ES-I3 (cell line): Measurements from ENCODE around the gene EEF2K.

Experiments
- H3K36me3 ChIP-seq: 2 replicates; pipeline ENCODE4 v1.6.1; 2013; ENCODE audit warnings: mild to moderate bottlenecking, low read length, control low read depth, moderate library complexity; ENCODE audit not compliant: insufficient read depth
- H3K4me1 ChIP-seq: 2 replicates; pipeline ENCODE4 v1.6.1; 2013; ENCODE audit warnings: mild to moderate bottlenecking, control low read depth, low read length; ENCODE audit not compliant: insufficient read depth
- H3K9ac ChIP-seq: 2 replicates; pipeline ENCODE4 v1.6.1; 2013; ENCODE audit warnings: low read depth, mild to moderate bottlenecking, low read length, moderate library complexity
- H3K9me3 ChIP-seq: 2 replicates; pipeline ENCODE4 v1.6.1; 2013; ENCODE audit warnings: mild to moderate bottlenecking, low read length, moderate library complexity; ENCODE audit not compliant: control insufficient read depth, insufficient read depth

The EEF2K gene

DNA sequence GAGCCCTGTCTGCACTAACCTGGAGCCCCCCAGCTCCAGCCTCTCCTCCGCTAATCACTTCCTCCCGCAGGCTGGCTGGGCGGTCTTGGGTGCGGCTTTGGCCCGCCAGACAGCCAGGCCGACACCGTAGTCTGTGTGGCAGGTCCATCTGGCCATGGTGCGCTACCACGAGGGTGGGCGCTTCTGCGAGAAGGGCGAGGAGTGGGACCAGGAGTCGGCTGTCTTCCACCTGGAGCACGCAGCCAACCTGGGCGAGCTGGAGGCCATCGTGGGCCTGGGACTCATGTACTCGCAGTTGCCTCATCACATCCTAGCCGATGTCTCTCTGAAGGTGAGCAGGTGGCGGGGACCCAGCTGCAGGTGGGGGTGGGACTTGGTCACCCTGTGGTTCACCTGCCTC, 60.5 kb downstream of the EEF2K start:
- Histone ChIP-seq H3K36me3 (peaks cover 5% of the 10 kb centered on the region; the same call in 1 of the 2 replicates), H3K4me1 (no peaks in the 10 kb centered on the region), H3K9me3 (no peaks in the 10 kb centered on the region), H3K9ac (no peak overlapping the region)

DNA sequence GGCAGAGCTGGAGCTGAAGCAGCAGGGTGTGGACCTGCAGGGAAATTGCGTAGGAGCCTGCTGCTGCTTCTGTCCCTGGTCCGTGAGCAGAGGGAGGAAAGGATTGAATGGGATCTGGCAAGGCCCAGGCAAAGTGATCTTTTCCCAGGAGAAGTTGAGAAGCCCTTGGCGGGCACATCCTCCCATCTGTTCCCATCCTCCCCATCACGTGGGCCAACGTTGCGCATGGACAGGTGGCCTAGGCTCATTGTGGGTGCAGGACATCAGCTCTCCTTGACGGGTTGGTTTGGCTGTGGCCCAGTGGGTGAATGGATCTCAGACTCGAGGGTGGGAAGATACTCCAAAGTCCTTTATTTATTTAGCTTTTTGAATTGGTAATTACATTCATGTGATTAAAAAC, 61.7 kb downstream of the EEF2K start:
- Histone ChIP-seq H3K9me3 (no peaks in the 10 kb centered on the region), H3K9ac (no peak overlapping the region), H3K4me1 (no peaks in the 10 kb centered on the region), H3K36me3 (peaks cover 3% of the 10 kb centered on the region; the same call in 1 of the 2 replicates)

DNA sequence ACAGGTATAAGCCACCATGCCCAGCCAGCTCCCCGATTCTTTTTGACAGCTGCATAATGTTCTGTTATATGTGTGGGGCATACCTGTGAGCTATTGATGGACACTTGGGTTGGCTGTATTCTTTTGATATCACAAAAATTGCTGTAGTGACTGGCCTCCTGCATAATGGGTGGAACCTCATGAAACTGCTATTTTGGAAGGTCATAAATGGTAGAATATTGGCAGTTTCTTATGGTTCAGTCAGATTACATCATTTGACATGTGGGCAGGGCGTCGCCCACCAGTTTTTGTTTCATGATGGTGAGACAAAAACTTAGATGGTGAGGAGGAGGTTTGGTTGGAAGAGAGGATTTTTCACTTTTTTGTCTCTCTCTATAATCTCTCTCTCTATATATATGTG, 64.4 kb downstream of the EEF2K start:
- peaks cover 6% of the 10 kb centered on the region for H3K36me3 ChIP-seq
- H3K9me3 ChIP-seq, result no peaks in the 10 kb centered on the region
- no peaks in the 10 kb centered on the region for H3K4me1 ChIP-seq
- H3K9ac ChIP-seq, result no peak overlapping the region

DNA sequence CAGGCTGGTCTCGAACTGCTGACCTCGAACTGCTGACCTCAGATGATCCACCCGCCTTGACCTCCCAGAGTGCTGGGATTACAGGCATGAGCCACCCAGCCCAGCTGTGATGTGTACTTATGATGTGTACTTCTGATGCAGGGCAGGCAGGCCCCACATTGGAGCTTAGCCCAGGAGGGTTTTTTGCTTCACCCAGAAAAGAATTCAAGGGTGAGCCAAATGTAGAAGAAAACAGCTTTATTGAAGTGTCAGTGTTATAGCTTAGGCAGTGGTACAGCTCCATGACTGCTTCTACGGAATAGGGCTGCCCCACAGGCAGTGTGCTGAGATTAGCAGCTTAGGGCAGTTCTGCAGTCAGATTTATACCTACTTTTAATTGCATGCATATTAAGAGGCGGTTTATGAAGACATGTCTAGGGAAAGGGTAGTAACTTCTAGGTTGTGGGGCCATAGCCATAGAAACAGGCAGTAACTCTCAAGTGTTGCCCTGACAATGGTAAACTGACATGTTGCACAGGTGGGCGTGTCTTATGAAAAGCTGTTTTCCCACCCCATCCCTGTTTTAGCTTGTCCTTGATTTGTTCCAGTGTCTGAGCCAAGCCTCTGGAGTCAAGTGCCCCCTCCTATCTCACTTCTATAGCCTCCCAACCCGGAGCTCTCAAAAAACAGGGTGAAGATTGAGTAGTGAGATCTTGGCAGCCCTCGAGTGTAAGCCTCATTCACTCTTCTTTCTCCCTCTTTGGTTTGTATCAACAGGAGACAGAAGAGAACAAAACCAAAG, 67.0 kb downstream of the EEF2K start:
- H3K9ac ChIP-seq, result no peak overlapping the region
- H3K36me3 ChIP-seq, result peaks cover 6% of the 10 kb centered on the region
- no peaks in the 10 kb centered on the region for H3K9me3 ChIP-seq

DNA sequence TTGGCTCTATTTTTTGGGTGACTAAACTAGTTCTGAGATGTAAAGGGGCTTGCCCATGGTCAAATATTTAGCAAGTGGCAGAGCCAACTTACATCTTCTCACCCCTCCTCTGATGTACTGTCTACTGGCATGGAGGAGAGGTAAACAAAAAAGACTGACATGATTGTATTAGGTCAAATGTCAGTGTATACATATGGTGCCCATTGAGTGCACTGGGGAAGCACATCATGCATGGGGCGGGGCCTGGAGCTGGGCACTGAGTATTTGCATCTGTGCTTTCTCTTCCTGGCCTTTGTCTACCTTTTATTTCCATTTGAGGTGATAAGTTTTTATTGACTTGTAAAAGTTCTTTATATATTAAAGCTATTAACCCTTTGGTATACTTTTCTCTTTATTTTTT, 68.8 kb downstream of the EEF2K start:
- no peaks in the 10 kb centered on the region for H3K4me1 ChIP-seq
- no peaks in the 10 kb centered on the region for H3K9me3 ChIP-seq
- H3K36me3 ChIP-seq, result peaks cover 6% of the 10 kb centered on the region
- H3K9ac ChIP-seq, result no peak overlapping the region

More for the DNA sequence above, 67.0 kb downstream of the EEF2K start:
- no peaks in the 10 kb centered on the region for H3K4me1 ChIP-seq

DNA sequence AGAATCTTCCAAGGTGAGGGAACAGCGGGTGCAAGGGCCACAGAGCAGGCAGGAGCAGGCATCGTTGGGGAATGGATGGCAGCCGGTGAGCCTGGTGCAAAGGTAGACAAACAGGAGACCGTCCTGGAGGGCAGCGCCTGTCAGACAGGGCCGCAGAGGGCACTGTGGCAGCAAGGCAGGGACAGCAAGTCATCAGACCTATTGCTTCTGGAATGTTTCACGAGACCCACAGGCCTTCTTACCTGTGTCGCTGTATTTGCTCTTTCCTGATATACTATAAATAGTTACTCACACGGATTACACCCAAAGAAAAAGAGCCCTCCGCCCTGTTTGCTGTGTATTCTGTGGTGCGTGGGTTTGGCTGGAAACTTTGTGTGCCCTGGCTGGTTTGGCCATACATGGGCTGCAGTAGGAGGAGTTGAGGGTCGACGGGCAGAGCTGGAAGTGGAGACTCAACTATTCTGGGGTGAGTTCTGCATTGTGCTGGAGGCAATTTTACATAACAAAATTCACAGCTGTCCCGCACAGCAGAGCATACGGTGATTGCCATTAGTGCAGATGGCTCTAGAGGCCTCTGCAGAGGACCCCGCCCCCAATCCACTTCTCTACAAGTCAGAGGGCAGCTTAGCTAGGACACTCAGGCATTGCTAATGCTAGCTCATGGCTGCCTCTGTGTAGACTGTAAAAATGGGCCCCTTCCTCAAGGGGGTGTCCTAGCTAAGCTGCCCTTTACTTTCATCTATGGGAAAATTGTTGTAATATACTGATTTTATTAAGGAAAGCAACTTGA, 72.6 kb downstream of the EEF2K start:
- H3K36me3 ChIP-seq, result peaks cover 4% of the 10 kb centered on the region; the same call in 1 of the 2 replicates
- no peaks in the 10 kb centered on the region for H3K4me1 ChIP-seq
- no peak overlapping the region for H3K9ac ChIP-seq
- no peaks in the 10 kb centered on the region for H3K9me3 ChIP-seq

DNA sequence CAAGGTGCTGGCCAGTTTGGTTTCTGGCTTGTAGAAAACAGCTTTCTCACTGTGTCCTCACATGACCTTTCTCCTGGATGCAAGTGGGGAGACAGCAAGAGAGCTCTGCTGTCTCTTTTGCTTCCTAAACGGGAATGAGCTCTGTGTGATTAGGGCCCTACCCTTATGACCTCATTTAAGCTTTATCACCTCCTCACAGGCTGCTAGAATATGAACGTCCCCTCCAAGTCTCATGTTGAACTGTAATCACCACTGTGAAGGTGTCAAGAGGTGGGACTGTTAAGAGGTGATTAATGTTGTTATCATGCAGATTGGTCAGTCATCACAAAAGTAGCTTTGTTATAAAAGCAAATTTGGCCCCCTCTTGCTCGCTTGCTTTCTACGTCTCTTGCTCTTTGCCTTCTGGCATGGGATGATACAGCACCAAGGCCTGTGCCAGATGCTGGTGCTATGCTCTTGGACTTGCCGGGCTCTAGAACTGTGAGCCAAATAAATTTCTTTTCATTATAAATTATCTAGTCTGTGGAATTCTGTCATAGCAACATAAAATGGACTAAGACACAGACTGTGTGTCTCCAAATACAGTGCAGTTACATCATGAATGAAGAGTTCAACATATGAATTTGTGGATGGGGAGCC, 76.3 kb downstream of the EEF2K start:
- H3K36me3 ChIP-seq, result no peaks in the 10 kb centered on the region
- no peak overlapping the region for H3K9ac ChIP-seq
- H3K9me3 ChIP-seq, result no peaks in the 10 kb centered on the region
- H3K4me1 ChIP-seq, result 0 out of 2 replicates have a peak, but pooled peaks cover 5% of the 10 kb centered on the region

DNA sequence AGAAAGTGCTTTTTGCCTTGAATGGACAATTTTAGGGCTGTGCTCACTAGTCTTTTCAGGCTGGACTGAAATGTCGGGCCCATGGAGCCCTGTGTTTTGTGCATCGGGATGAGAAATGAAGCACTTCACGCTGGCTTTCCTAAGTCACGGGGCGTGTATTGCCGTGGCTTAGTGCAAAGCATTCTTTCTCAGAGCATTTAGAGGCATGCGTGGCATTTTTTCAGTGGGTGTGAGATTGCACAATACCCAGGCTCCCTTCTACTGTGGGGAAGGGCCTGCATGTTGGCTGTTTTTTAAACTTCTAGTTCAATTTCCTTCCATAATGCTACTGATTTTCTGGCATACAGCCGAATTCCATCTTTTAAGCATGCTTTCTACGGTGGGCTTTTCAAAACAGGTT, 78.6 kb downstream of the EEF2K start:
- H3K9ac ChIP-seq, result no peak overlapping the region
- no peaks in the 10 kb centered on the region for H3K9me3 ChIP-seq
- no peaks in the 10 kb centered on the region for H3K36me3 ChIP-seq
- H3K4me1 ChIP-seq, result 0 out of 2 replicates have a peak, but pooled peaks cover 5% of the 10 kb centered on the region

DNA sequence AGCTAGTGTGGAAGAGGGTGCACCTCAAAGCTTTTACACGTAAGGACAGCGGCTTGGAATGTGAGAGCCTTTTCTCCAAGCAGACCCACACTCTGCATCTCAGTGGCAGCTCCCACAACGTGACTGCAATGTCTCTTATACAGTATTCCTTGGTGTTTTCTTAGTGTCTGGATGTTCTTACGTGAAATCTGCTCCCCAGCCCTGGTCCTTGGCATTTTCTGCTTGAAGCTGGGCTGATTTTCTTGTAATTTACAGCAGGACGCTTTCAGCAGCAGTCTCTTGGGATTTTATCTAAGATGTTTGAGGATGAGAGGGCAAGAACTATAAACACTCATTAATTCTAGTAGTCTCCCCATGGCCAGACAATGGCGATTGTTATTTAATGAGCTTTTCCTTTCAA, 79.0 kb downstream of the EEF2K start:
- Histone ChIP-seq H3K4me1 (0 out of 2 replicates have a peak, but pooled peaks cover 5% of the 10 kb centered on the region), H3K9me3 (no peaks in the 10 kb centered on the region), H3K36me3 (no peaks in the 10 kb centered on the region), H3K9ac (no peak overlapping the region)

DNA sequence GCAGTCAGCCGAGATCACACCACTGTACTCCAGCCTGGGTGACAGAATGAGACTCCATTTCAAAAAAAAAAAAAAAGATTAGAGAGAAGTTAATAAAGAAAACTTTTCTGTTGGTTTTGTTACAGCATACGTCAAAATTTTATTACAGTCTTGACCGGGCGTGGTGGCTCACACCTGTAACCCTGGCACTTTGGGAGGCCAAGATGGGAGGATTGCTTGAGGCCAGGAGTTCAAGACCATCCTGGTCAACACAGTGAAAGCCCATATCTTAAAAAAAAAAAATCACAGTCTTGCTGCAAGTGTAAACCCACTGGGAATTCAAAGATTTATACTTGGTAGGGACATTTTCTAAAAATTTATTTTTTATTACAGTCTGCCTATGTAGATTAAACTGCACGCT, 84.9 kb downstream of the EEF2K start:
- Histone ChIP-seq H3K9ac (no peak overlapping the region), H3K9me3 (no peaks in the 10 kb centered on the region), H3K36me3 (no peaks in the 10 kb centered on the region), H3K4me1 (peaks cover 4% of the 10 kb centered on the region; the same call in 1 of the 2 replicates)

DNA sequence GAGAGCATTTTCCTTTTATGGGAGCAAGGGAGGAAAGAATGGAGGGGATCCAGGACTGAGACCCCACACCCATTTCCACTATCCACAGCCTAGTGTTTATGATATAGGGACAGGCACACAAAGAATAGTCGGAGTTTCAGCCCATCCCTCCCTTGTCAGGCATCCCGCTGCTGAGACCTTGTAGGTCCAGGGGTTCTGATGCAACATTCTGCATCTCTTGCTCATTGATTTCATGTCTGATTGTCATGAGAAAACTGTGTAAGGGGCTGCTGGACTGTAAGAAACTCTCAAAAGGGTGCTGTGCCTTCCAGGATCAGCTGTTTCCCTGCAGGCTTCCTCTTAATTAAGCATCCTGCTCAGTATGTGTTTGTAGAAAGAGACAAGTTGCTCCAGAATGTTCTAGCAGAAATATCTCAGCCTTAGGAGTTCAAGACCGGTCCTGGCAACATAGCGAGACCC, 85.8 kb downstream of the EEF2K start:
- H3K9ac ChIP-seq, result no peak overlapping the region; the same call in 1 of the 2 replicates
- no peaks in the 10 kb centered on the region for H3K9me3 ChIP-seq
- H3K36me3 ChIP-seq, result no peaks in the 10 kb centered on the region
- H3K4me1 ChIP-seq, result peaks cover 4% of the 10 kb centered on the region; the same call in 1 of the 2 replicates

DNA sequence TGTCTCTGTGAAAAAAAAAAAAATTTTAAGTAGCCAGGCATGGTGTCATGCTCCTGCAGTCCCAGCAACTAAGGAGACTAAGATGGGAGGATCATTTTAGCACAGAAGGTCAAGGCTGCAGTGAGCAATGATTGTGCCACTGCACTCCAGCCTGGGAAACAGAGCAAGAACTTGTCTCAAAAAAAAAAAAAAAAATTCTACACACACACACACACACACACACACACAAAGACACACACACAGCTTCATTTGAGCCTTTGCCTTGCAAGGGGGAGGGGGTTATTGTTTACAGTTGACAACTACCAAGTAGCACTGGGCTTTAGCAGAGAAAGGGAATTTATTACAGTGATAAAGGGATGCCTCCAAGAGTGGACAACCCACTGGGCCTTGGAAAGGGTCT, 86.2 kb downstream of the EEF2K start:
- H3K9ac ChIP-seq, result no peak overlapping the region
- no peaks in the 10 kb centered on the region for H3K36me3 ChIP-seq
- H3K9me3 ChIP-seq, result no peaks in the 10 kb centered on the region
- peaks cover 4% of the 10 kb centered on the region; the same call in 1 of the 2 replicates for H3K4me1 ChIP-seq

DNA sequence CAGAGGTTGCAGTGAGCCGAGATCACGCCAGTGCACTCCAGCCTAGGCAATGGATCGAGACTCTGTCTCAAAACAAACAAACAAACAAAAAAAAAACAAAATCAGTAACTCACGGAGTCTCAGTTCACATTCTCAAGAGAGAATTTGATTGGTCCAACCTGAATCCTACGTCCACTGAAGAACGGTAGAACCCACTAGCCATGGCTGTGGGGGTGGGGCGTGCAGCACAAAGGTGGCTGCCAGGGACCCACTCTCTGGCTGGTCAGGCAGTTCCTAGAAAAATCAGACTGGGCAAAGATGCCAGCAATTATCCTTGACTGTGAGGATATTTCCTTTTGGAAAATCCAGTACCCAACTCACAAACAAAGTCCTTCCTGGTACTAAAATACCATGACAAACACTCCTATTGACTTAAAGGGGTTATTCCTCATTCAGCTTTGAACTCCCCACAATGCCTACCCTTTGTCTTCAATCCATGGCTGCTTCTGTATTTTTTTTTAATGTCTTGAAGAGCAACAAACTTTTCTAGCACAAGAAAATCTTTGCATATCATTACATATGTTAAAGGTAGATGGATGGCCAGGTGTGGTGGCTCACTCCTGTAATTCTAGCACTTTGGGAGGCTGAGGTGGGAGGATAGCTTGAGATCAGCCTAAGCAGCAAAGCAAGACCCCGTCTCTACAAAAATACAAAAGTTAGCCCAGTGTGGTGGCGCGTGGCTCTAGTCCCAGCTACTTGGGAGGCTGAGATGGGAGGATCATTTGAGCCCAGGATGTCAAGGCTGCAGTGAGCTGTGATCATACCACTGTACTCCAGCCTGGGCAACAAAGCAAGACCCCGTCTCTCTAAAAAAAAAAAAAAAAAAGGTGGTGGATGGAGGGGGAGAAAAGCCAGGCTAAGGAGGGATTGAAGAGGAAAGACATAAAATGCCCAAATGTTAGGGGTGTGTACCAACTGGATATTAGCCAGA, 87.3 kb downstream of the EEF2K start:
- no peaks in the 10 kb centered on the region for H3K9me3 ChIP-seq
- H3K4me1 ChIP-seq, result peaks cover 4% of the 10 kb centered on the region; the same call in 1 of the 2 replicates
- no peaks in the 10 kb centered on the region for H3K36me3 ChIP-seq
- no peak overlapping the region for H3K9ac ChIP-seq
